HG03571 (cell line): ENCODE data around the gene NFYC.

Experiments
- ATAC-seq: cut with Tn5 transposase; IDR thresholded peaks from one replicate; pipeline ENCODE4 v1.9.1; 2021; ENCODE audit not compliant: unreplicated experiment

Gene NFYC

DNA sequence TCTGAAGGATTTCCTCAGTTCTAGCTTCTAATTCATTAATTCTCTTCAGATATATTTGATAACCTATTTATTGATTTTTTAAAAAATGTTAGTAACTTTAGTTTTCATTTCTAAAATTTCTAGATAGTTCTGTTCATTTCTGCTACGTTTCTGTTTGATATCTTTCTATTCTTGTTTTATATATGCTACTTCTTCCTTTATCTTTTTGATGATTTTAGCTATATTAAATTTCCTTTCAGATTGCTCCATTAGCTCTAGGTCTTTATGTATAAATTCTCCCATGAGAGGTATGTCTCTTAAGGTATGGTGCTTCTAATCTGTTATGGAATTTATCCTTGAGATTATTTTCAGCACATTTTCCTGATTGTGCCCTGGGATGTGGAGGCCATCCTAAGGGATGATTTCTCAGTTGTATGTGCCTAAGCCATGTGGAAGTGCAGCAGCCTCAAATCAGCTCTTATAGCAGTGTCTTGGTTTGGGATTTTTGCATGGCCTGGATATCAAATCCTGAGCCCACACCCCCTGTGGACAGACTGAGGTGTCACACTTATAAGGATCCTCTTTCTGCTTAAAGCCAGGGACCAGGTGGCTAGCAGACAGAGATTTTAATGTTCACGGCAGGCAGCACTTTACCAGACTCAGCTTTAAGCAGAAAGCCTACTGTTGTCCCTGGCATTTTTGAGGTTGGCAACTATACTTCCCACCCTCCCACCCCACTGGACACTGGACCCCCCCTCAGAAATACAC lies 85.9 kb downstream of the NFYC start:
- no peak for ATAC-seq

DNA sequence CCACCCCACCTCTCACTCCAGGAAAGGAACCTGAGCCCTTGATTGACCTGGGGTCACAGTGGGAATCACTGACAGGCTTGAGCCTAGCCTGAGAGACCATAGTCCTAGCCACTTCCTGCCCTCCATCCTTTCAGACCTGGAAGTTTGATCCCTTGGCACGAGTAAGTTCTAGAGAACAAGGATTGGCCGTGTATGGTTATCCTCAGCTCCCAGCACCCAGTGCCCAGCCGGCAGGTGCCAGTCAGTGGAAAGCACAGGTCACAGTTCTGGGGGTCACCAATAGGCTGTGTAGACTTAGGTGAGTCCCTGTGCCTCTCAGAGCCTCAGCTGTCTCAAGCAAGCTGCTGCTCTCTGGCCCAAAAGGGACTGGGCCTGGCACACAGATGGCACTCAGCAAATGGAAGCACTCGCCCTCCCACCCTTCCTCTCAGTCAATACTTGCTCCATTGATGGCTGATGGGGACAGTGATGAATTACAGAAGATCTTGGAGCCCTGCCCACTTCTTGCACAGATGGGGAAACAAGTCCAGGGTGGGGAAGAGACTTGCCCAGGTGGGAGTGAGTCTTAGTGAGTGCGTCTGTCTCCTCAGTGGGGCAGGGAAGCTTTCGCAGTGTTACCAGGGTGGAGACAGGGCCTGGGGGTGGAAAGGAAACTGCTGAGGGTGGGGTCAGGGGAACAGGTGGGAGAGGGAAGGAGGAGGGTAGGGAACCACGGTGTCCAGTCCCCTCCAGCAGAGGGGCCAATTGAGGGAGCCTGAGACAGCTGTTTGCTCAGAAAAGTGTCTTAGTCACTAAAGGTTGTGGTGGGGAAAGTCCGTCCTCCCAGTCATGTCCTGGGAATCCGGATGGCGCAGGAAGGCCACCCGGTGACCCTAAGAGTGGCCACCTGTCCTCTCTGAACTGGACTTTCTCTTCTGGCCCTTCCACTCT lies 89.4 kb downstream of the NFYC start:
- no peak for ATAC-seq

DNA sequence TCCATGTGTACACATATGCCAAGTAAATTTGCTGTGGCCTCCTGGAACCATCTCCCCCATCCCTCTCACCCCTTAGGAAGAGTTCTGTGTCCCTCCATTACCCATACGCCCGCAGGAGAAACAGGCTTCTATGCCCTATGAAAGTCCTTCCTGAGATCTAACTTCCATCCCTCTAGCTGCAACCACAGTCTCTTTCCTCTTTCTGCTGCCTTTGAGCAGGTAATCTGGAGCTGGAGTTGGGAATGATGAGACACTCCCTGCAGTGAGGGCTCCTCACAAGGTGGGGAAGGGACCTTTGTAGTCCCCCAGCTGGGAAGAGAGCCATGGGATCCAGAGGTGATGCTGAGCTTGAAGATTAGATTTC lies 90.1 kb downstream of the NFYC start:
- no peak for ATAC-seq

DNA sequence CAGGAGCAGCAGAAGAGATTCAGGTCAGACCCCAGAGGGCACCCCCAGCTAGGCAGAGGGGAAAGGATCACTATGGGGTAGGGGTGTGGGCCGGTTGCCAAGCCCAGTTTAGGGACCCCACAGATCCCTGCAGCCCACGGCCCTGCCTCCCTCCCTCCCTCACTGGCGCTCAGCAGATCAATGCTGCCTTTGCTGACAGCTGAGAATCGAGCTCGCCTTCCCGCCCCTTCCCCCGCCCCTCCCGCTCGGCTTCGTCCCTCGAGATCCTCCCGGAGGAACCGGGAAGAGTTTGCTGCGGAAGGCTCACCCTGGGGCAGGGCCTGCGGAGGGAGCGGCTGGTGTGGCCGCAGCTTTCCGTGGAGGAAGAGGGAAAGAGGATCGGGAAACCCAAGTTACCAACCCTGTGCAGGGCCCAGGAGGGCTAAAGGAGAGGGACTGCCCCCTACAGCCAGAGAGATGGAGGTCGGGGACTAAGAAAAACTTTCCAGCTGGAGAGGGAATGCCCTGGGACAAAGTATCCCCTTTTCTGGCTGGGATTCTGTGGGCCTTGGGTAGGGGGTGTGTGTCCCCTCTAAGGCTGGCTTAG lies 91.0 kb downstream of the NFYC start:
- no peak for ATAC-seq

DNA sequence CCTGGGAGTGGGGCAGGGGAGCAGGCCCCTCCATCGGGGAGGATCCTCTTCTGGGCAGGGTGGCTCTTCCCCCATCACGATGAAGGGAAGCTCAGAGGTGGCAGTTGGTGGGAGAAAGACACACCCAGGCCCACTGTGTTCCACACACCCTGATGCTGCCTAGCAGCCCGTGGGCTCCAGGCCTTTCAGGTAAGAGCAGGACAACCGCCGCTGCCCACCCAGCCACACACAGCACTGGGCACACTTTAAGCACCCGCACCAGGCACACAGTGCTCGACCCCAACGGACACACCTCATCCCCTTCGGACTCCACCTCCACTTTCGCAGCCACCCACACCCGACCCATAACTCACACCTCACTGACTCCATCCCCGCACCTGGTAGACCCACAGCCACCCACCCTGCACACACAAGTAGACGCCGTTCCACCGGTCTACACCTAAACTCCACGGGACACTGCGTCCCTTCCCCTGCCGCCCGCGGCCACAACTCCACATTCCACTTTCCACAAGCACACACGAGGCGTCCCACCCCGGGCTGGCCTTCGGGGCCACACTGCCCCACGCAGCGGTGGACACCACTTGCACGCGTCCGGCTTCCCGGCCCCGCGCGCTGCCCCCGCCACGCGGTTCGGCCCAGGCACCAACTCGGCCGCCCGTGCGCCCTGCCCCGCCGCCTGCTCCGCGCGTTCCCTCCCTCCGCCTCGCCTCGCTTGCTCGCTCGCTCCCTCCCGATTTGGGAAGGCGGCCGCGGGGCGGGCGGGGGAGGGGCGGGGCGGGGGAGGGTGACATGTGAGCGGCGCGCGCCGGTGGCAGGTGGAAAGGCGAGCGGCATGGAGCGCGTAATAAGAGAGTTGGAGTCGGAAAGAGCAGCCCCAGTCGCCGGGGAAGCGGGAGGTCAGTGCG lies 91.7 kb downstream of the NFYC start, which contains the start of gene KCNQ4:
KCNQ4 (plus strand) TSS at position 787 of the 905 bp plus-strand sequence. CDS start 307 bp downstream, outside the sequence.
- no peak for ATAC-seq

DNA sequence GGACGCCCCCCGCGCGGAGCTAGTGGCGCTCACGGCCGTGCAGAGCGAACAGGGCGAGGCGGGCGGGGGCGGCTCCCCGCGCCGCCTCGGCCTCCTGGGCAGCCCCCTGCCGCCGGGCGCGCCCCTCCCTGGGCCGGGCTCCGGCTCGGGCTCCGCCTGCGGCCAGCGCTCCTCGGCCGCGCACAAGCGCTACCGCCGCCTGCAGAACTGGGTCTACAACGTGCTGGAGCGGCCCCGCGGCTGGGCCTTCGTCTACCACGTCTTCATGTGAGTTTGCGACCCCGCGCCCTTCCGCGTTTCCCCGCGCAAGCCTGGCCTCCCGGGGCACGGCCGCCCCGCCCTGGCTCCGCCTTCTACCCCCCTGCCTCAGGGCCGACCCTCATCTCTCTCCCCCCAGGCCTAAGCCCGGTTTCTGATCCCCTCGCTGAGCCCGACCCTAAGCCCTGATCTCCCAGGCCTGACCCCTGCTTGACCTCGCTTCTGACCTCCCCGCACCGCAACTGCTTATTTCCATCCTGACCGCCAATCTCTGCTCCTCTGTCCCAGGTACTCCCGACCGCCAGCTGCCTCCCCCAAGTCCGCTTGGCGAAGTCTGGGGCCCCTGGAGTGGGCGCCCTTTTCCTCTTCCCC lies 92.8 kb downstream of the NFYC start:
- ATAC-seq = no peak

DNA sequence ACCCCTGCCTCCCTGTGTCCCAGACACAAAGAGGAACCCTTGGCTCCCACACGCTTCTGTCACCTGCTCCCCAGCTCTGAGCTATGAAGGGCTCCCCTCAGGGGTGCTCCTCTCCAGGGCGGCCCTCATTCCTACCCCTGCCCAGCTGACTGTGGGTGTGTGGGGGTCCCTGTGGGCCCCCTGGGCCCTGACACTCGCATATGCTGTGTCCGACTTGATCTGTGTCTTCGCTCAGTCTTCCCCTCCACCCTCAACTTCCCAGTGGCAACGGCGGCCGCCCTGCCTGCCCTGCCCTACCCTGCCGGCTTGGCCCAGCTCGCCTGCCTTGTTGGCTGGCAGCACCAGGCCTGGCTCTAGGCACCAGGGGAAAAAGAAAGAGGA lies 93.3 kb downstream of the NFYC start:
- no peak for ATAC-seq

DNA sequence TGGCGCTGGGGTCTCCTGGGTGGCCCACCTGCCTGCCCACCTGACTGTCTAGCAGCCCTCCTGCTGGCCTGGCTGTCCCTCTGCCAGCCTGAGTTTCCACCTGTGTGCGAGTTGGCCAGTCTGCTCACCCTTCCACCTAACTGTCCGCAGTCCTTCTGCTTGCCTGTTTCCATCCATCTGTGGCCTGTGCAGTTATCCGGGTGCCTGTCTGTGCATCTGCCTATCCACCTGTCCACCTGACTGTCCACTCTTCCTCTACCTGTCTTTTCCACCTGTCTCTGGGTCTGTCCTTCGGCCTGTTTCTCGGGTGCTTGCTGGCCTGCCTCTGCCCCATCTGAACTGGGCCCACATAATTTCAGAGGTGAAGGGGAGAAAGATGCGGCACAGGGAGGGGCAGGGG lies 93.9 kb downstream of the NFYC start:
- no peak for ATAC-seq

DNA sequence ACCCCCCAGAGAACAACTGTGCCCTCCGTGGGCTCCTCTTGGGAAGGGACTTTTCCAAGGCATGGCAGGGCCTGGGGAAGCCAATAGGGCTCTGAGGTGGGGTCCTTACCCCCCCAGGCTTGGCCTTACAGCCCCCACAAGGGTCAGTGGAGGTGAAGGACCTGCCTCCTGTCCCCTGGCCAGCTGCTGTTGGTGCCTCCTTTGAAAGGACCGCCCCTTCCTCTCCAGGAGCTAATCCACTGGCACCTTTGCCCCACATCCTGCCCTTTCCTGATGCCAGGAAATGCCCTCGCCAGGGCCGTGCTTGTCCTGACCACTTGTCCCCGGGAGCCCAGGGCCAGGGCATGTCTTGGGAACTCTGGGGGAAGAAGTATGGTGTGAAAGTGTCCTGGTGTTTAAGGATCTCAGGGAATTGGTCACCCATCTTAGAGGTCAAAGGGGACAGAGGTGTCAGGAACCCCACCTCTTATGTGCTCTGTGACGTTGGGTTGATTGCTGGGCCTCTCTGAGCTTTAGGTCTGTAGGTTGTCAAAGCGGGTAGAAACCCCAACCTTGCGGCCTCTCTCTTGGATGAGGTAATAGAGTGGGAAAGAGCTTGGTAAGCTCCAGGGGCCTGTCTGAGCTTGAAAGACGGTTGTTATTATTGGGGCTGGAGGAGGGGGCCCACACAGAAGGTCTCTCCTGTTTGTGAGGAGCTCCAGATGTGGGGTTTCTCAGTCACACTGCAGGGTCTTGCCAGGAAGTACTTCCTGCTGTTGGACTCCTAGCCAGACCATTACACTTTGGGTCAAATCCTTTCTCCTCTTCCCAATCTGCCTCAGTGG lies 94.9 kb downstream of the NFYC start:
- ATAC-seq = no peak

DNA sequence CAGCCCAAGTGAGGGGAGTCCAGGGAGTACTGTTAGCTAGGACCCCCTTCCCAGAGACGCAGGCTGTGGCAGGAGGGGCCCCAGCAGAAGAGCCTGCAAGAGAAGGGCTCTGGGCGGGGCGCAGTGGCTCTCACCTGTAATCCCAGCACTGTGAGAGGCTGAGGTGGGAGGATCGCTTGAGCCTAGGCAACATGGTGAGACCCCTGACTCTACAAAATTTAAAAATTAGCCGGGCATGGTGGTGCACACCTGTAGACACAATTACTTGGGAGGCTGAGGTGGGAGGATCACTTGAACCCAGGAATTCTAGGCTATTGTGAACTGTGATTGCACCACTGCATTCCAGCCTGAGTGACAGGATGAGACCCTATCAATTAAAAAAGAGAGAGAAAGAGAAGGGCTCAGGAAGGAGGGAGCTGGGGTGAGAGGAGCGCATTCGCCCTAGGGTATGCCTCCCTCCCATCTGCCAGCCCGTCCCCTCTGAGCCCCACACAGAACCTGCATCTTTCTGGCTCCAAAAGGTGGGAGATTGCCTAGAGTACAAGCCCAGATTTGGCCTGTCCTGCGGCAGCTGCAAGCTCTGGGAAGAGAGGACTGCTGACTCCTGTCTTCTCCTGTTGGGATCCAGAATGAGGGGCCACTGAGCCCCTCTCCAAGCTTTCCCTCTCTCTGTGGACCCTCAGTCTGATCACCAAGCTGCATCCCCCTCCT lies 95.6 kb downstream of the NFYC start:
- ATAC-seq = no peak

DNA sequence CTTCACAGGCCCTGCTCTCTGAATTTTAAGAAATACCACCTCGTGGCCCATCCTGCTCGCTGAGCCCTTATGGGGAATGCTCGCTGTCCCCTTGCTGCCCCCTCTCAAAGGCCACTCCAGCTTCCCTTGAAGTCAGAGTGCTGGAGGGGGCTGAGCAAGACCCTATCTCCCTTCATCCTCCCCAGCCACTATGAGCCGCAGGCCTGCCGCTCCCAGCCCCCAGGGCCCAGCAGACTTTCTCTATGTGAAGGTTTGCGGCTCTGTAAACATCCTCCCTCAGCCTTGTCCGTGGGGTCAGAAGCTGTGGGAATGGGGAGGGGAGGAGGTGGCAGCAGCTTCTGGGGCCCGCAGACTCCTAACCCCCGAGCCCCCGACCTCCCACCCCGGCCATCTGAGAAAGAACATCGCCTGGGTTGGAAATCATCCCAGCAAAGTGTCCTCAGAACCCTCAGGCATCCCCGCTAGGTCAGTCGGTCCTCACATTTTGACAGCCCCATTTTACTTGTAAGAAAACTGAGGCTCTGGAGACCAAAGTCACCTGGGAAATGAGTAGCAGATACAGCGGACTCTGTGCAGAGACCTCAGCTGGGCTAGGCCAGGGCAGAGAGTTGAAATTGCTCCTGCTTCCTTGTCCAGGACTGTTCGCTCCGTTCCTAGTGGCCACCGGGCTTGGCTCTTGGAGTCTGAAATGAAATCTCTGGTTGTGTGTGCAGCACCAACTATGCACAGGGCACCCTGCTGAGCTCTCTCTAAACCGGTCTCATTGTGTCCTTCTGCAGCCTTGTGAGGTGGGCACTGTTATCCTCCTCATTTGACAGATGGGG lies 96.4 kb downstream of the NFYC start:
- ATAC-seq = no peak

DNA sequence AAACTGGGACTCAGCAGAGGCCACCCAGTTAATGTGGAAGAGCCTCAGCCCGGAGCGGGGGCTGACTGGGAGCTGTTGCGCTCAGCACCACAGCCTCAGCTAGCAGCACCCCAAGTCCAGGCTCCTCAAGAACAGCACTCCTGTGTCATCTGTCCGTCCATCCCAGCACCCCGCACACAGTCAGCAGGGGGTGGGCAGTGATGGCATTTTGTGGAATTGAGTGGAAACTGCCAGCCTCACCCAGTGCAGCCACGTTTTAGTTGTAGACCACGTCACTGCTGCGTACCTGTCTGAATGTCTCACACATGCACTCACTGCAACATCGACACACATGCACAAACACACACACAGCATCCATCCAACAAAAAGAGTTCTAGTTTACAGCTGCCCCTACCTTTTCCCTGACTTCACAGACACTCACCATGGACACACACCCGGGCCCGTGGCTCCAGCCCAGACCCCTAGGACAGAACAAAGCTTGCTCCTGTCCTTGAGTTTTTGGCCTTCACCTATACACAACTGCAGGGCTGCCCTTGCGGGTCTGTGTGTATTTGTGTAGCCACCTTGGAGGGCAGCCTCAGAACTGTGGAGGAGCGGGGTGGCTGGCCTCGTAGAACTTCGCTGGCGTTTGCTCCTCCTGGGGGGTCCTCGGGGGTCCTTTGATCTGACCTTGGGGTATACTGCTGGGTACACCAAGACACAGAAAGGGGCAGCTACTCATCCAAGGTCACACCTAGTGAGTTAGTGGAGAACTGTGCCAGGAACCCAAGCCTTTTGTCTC lies 97.2 kb downstream of the NFYC start:
- ATAC-seq = no peak

DNA sequence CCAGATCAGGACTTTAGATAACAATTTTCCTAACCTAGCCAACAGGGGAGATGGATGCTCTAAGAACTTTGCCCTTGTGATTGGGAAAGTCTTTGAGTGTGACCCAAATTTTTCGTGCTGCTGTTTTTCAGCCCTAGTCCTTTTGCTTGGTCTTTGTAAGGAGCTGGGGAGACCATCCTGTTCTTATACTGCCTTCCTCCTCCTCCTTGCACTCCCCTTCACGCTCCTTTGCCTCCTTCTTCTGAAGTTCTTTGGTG lies 97.8 kb downstream of the NFYC start:
- no peak for ATAC-seq

DNA sequence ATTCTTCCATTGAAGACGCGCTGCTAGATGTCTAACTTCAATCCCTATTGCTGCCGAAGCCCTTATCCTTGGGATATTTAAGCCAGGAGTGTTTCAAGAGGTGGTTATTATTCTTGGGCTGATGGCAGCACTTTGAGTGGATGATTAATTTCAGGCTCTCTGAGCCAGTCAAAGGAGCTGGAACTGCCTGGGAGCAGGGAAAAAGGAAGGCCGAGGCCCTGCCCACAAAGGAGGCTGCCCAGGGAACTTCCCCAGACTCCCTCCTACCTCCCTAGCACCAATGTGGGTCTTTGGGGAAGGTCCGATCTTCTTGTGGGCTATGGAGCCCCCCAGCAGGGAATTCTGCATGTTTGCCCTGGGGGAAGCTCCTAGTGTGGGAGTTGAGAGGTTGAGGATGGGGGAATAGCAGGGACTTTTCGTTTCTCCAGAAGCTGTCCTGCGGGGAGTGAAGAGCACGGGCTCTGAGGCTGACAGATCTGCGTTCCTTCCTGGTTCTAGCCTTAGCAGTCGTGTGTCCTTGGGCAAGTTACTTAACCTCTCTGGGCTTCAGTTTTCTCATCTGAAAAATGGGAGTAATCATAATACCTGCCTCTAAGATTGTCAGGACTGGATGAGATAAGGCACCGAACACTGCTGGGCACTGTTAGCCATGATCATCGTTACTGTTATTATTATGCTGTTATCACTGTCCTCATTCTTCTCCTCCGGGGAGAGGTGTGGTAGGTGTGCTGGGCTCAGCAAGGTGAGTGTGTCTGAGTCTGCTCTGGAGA lies 98.3 kb downstream of the NFYC start:
- ATAC-seq = no peak

DNA sequence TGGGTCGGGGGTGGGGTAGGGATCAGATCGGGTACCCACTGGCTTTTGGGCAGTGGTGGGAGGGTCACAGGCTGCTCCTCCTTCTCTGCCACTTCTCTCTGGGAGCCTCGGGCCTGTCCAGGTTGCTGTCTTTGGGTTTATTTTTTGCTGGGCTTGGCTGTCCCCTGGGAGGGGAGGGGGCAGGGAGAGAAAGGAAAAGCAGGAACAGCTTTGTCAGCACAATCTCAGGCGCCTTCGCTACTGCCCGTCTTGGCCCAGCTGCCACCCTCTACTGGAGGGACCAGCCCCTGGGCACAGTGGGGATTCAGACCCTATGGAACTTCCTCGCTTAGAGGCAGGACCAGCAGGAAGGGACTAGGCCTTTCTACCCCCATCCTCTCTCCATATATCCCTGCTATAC lies 100.5 kb downstream of the NFYC start:
- no peak for ATAC-seq

DNA sequence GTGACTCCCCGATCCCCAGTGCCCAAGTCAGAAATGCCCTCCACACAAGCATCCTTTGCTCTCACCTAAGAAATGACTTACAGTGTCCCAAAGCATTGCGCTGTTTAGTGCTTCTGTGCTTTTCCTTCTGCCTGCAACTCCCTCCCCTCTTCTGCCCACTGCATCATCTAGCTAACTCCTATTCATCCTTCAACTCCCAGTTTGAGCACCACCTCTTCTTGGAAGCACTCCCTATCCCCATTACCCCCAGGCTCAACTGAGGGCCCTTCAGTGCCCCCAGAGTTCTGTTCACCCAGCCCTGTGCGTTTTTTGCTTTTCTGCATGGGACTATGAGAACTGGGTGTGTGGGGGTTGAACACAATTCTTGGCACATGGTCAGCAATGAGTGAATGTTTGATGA lies 102.1 kb downstream of the NFYC start:
- ATAC-seq = no peak

DNA sequence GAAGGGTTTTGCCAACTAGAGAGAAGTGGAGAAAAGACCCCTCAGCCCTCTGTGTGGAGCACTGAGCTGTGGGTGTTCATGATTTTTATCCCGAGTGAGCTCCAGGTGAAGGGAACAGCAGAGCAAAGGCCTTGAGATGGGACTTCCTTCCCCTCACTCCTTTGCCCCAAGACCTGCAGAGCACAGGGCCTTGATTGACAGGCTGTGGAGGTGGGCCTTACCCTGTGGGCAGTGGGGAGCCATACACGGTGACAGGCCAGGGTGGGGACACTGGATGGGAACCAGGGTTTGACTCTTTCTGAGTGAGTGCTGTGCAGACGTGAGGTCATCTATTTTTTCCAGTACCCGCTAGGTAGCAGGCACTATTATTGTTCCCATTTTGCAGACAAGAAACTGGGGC lies 102.5 kb downstream of the NFYC start:
- no peak for ATAC-seq
